ENCODE data around the gene RRAGD.

Gene RRAGD

GRCh38 chr6:89413006-89413400, 930 bp upstream of the RRAGD start:
- DNase-seq (ENCODE audit: low read depth): no peak
- no peak overlapping the region for H3K4me3 ChIP-seq (ENCODE audit: low read length)
- TF ChIP-seq CTCF (conservative IDR thresholded peaks at IDR 0.05; ENCODE audit: low read length): no peak

- no peak for DNase-seq (ENCODE audit: low read depth)
- TF ChIP-seq CTCF (conservative IDR thresholded peaks at IDR 0.05; ENCODE audit: low read length): no peak
- H3K4me3 ChIP-seq (ENCODE audit: low read length): peak overlapping the region; percentile 29
Measured at GRCh38 chr6:89411145-89412070, 665 bp downstream of the RRAGD start.

- H3K4me3 ChIP-seq (ENCODE audit: low read length): peak overlapping the region; percentile 18; the same call in 1 of the 2 replicates
- no peak for DNase-seq (ENCODE audit: low read depth)
- no peak for TF ChIP-seq CTCF (conservative IDR thresholded peaks at IDR 0.05; ENCODE audit: low read length)
Measured at GRCh38 chr6:89410788-89411144, 1.3 kb downstream of the RRAGD start.

- no peak overlapping the region for H3K4me3 ChIP-seq (ENCODE audit: low read length)
- no peak for TF ChIP-seq CTCF (conservative IDR thresholded peaks at IDR 0.05; ENCODE audit: low read length)
- no peak for DNase-seq (ENCODE audit: low read depth)
Measured at GRCh38 chr6:89410231-89410761, 1.8 kb downstream of the RRAGD start.

GRCh38 chr6:89409461-89410035, 2.5 kb downstream of the RRAGD start:
- TF ChIP-seq CTCF (conservative IDR thresholded peaks at IDR 0.05; ENCODE audit: low read length): no peak
- no peak overlapping the region for H3K4me3 ChIP-seq (ENCODE audit: low read length)
- DNase-seq (ENCODE audit: low read depth): no peak

GRCh38 chr6:89406141-89406540, 5.9 kb downstream of the RRAGD start:
- no peak for TF ChIP-seq CTCF (conservative IDR thresholded peaks at IDR 0.05; ENCODE audit: low read length)
- DNase-seq (ENCODE audit: low read depth): no peak
- no peak overlapping the region for H3K4me3 ChIP-seq (ENCODE audit: low read length)

- DNase-seq (ENCODE audit: low read depth): no peak
- no peak overlapping the region for H3K4me3 ChIP-seq (ENCODE audit: low read length)
- TF ChIP-seq CTCF (conservative IDR thresholded peaks at IDR 0.05; ENCODE audit: low read length): no peak
Measured at GRCh38 chr6:89404512-89404911, 7.6 kb downstream of the RRAGD start.

All from AG10803 (cell line).